Measurements from ENCODE around the gene LMOD1.
"Not testable (repeated sequence)": the region's sequence is repeated elsewhere in the genome, so short reads cannot be mapped to it uniquely, and the experiment has no call there.

The LMOD1 gene

DNA sequence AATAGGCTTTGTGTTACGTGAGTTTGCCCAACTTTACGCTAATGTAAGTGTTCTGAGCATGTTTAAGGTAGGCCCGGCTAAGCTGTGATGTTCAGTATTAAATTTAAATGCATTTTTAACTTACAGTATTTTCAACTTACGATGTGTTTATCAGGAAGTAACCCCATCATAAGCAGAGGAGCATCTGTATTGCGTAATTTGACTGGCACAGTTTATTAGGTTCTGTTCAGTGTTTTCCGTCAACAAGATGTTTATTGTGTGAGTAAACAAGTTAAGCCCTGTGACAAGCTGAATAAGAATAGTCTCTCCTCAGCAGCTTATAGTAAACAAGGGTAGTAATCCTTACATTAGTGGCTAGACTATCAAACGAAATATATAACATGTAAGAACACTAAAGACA, 84.9 kb downstream of the LMOD1 start:
- no peak overlapping the region for H3K14ac ChIP-seq (ENCODE audit: low read length in 2 of 2)
- no peak overlapping the region for H2BK15ac ChIP-seq (ENCODE audit: low read depth, poor library complexity, severe bottlenecking)
- no peak overlapping the region for H4K8ac ChIP-seq (ENCODE audit: low read length)
- H3K9ac ChIP-seq (ENCODE audit: low read length): no peak overlapping the region
- peak; percentile 72 for DNase-seq
- peaks cover 9% of the 10 kb centered on the region for H3K79me1 ChIP-seq (replicated peaks; ENCODE audit: low read length, poor library complexity, severe bottlenecking)
- no peak overlapping the region for H3K4me2 ChIP-seq (ENCODE audit: low read length, poor library complexity, severe bottlenecking)
- H3K4me1 ChIP-seq (ENCODE audit: control insufficient read depth, insufficient read depth, low read depth, low read length): no peaks in the 10 kb centered on the region
- H2BK5ac ChIP-seq (ENCODE audit: low read depth, low read length, poor library complexity, severe bottlenecking): no peak overlapping the region
- WGBS: 81% methylated on average over 2 of the region's 7 CpGs
- H3K18ac ChIP-seq (ENCODE audit: low read depth in 1 of 2, low read length in 2 of 2): no peak overlapping the region
- H2BK12ac ChIP-seq (ENCODE audit: low read length in 2 of 2): no peak overlapping the region
- no peak overlapping the region for H3K4me3 ChIP-seq (ENCODE audit: insufficient read depth in 1 of 2, low read depth in 1 of 2, low read length in 2 of 2)
- no peak overlapping the region for H4K91ac ChIP-seq (ENCODE audit: low read length)
- no peak overlapping the region for H2AK5ac ChIP-seq (ENCODE audit: low read length, severe bottlenecking)
- peaks cover 24 to 84% of the 10 kb centered on the region in 2 experiments for H3K36me3 ChIP-seq (ENCODE audit: control insufficient read depth in 1 of 2, insufficient read depth in 2 of 2, low read depth in 1 of 2, low read length in 2 of 2)
- H2BK120ac ChIP-seq (ENCODE audit: low read depth, low read length): no peak overlapping the region
- H3K27ac ChIP-seq (ENCODE audit: low read length, poor library complexity, severe bottlenecking): no peak overlapping the region
- H2AFZ ChIP-seq (ENCODE audit: low read depth, low read length): no peak overlapping the region
- no peak overlapping the region for H3K23ac ChIP-seq (ENCODE audit: low read length in 2 of 2)
- no peak overlapping the region for H3K4ac ChIP-seq (ENCODE audit: low read depth in 1 of 2, low read length in 2 of 2)
- no peaks in the 10 kb centered on the region for H3K9me3 ChIP-seq (ENCODE audit: control insufficient read depth, low read length)
- H3K27me3 ChIP-seq (ENCODE audit: control insufficient read depth in 1 of 2, insufficient read depth in 1 of 2, low read length in 2 of 2): no peaks in the 10 kb centered on the region

DNA sequence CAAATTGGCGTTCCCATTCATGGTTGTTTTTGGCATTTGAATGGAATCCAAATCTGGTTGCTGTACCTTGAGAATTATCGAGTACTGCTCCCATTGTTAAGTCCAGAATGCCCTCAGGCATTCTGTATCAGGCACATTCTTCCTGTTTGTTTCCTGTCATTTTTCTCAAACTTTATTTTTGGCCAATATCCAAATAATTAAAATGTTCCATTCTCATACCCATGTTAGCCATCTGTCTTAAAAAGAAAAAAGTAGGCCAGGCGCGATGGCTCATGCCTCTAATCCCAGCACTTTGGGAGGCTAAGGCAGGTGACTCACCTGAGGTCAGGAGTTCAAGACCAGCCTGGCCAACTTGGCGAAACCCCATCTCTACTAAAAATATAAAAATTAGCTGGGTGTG, 86.9 kb downstream of the LMOD1 start:
- Histone ChIP-seq H3K4me3 (ENCODE audit: insufficient read depth in 1 of 2, low read depth in 1 of 2, low read length in 2 of 2) (no peak overlapping the region), H2BK120ac (ENCODE audit: low read depth, low read length) (no peak overlapping the region), H3K18ac (ENCODE audit: low read depth in 1 of 2, low read length in 2 of 2) (no peak overlapping the region), H3K14ac (ENCODE audit: low read length in 2 of 2) (no peak overlapping the region), H3K27ac (ENCODE audit: low read length, poor library complexity, severe bottlenecking) (no peak overlapping the region), H3K27me3 (ENCODE audit: control insufficient read depth in 1 of 2, insufficient read depth in 1 of 2, low read length in 2 of 2) (no peaks in the 10 kb centered on the region), H2BK5ac (ENCODE audit: low read depth, low read length, poor library complexity, severe bottlenecking) (no peak overlapping the region), H3K4me2 (ENCODE audit: low read length, poor library complexity, severe bottlenecking) (no peak overlapping the region), H2BK15ac (ENCODE audit: low read depth, poor library complexity, severe bottlenecking) (no peak overlapping the region), H3K9me3 (ENCODE audit: control insufficient read depth, low read length) (no peaks in the 10 kb centered on the region), H2AK5ac (ENCODE audit: low read length, severe bottlenecking) (no peak overlapping the region), H3K9ac (ENCODE audit: low read length) (no peak overlapping the region), H4K91ac (ENCODE audit: low read length) (no peak overlapping the region), H3K79me1 (replicated peaks; ENCODE audit: low read length, poor library complexity, severe bottlenecking) (peaks cover 8% of the 10 kb centered on the region), H4K8ac (ENCODE audit: low read length) (no peak overlapping the region), H3K4me1 (ENCODE audit: control insufficient read depth, insufficient read depth, low read depth, low read length) (no peaks in the 10 kb centered on the region), H2AFZ (ENCODE audit: low read depth, low read length) (no peak overlapping the region), H3K4ac (ENCODE audit: low read depth in 1 of 2, low read length in 2 of 2) (no peak overlapping the region), H2BK12ac (ENCODE audit: low read length in 2 of 2) (no peak overlapping the region), H3K23ac (ENCODE audit: low read length in 2 of 2) (no peak overlapping the region), H3K36me3 (ENCODE audit: control insufficient read depth in 1 of 2, insufficient read depth in 2 of 2, low read depth in 1 of 2, low read length in 2 of 2) (peaks cover 28 to 87% of the 10 kb centered on the region in 2 experiments)
- 98% methylated on average over 4 of the region's 5 CpGs for WGBS
- no peak for DNase-seq

DNA sequence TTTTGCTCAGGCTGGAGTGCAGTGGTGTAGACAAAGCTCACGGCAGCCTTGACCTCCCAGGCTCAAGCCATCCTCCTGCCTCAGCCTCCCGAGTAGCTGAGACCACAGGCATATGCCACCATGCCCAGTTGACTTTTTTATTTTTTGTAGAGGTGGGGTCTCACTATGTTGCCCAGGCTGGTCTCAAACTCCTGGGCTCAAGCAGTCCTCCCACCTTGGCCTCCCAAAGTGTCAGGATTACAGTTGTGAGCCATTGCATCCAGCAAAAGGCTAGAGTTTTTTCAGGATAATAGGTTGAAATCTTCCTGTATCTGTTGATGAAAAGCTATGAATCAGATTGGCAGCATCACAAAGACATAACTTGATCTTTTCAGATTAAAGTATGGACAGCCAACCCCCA, 89.6 kb downstream of the LMOD1 start:
- not testable (repeated sequence) for H2AFZ ChIP-seq (ENCODE audit: low read depth, low read length); H2AK5ac ChIP-seq (ENCODE audit: low read length, severe bottlenecking); H2BK5ac ChIP-seq (ENCODE audit: low read depth, low read length, poor library complexity, severe bottlenecking); H4K91ac ChIP-seq (ENCODE audit: low read length); H3K27me3 ChIP-seq (ENCODE audit: control insufficient read depth in 1 of 2, insufficient read depth in 1 of 2, low read length in 2 of 2); H3K4me3 ChIP-seq (ENCODE audit: insufficient read depth in 1 of 2, low read depth in 1 of 2, low read length in 2 of 2); H3K4ac ChIP-seq (ENCODE audit: low read depth in 1 of 2, low read length in 2 of 2); H3K4me1 ChIP-seq (ENCODE audit: control insufficient read depth, insufficient read depth, low read depth, low read length); H2BK12ac ChIP-seq (ENCODE audit: low read length in 2 of 2); H2BK15ac ChIP-seq (ENCODE audit: low read depth, poor library complexity, severe bottlenecking); H3K27ac ChIP-seq (ENCODE audit: low read length, poor library complexity, severe bottlenecking); H3K18ac ChIP-seq (ENCODE audit: low read depth in 1 of 2, low read length in 2 of 2); H3K9ac ChIP-seq (ENCODE audit: low read length); H3K9me3 ChIP-seq (ENCODE audit: control insufficient read depth, low read length); H4K8ac ChIP-seq (ENCODE audit: low read length); H2BK120ac ChIP-seq (ENCODE audit: low read depth, low read length); H3K4me2 ChIP-seq (ENCODE audit: low read length, poor library complexity, severe bottlenecking); H3K14ac ChIP-seq (ENCODE audit: low read length in 2 of 2); H3K23ac ChIP-seq (ENCODE audit: low read length in 2 of 2); DNase-seq
- H3K36me3 ChIP-seq (ENCODE audit: control insufficient read depth in 1 of 2, insufficient read depth in 2 of 2, low read depth in 1 of 2, low read length in 2 of 2): peaks cover 27 to 97% of the 10 kb centered on the region in 2 experiments
- peaks cover 14% of the 10 kb centered on the region for H3K79me1 ChIP-seq (replicated peaks; ENCODE audit: low read length, poor library complexity, severe bottlenecking)
- WGBS: 100% methylated on average over 1 of the region's 2 CpGs

DNA sequence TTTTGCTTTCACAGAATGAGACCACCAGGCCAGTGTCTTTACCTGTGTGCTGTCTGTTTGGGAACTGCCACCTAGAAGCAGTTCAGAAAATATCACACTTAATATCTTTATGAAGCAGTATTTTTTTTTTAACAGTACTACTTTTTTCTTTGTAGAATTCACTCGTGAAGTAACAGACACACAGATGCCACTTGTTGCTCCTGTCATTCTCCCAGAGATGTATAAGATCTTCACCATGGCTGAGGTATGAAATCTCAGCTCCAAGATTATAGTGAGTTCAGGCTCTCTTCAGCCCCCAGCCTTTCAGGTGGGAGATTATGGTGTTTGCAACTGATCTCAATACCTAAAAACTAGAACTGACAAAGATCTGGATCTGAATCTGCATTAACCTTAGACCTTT, 94.4 kb downstream of the LMOD1 start:
- H2BK5ac ChIP-seq (ENCODE audit: low read depth, low read length, poor library complexity, severe bottlenecking): no peak overlapping the region
- no peak overlapping the region for H3K4me3 ChIP-seq (ENCODE audit: insufficient read depth in 1 of 2, low read depth in 1 of 2, low read length in 2 of 2)
- 100% methylated on average over 1 of the region's 1 CpG for WGBS
- H3K14ac ChIP-seq (ENCODE audit: low read length in 2 of 2): no peak overlapping the region
- H2AFZ ChIP-seq (ENCODE audit: low read depth, low read length): no peak overlapping the region
- H2BK120ac ChIP-seq (ENCODE audit: low read depth, low read length): no peak overlapping the region
- H2BK12ac ChIP-seq (ENCODE audit: low read length in 2 of 2): no peak overlapping the region
- no peak for DNase-seq
- H2AK5ac ChIP-seq (ENCODE audit: low read length, severe bottlenecking): no peak overlapping the region
- H3K4me1 ChIP-seq (ENCODE audit: control insufficient read depth, insufficient read depth, low read depth, low read length): peaks cover 1% of the 10 kb centered on the region
- H3K36me3 ChIP-seq (ENCODE audit: control insufficient read depth in 1 of 2, insufficient read depth in 2 of 2, low read depth in 1 of 2, low read length in 2 of 2): peaks cover 23 to 87% of the 10 kb centered on the region in 2 experiments
- H3K9me3 ChIP-seq (ENCODE audit: control insufficient read depth, low read length): no peaks in the 10 kb centered on the region
- H3K23ac ChIP-seq (ENCODE audit: low read length in 2 of 2): no peak overlapping the region
- no peak overlapping the region for H2BK15ac ChIP-seq (ENCODE audit: low read depth, poor library complexity, severe bottlenecking)
- no peak overlapping the region for H4K91ac ChIP-seq (ENCODE audit: low read length)
- H3K18ac ChIP-seq (ENCODE audit: low read depth in 1 of 2, low read length in 2 of 2): no peak overlapping the region
- H4K8ac ChIP-seq (ENCODE audit: low read length): no peak overlapping the region
- peaks cover 18% of the 10 kb centered on the region for H3K79me1 ChIP-seq (replicated peaks; ENCODE audit: low read length, poor library complexity, severe bottlenecking)
- H3K4ac ChIP-seq (ENCODE audit: low read depth in 1 of 2, low read length in 2 of 2): no peak overlapping the region
- no peak overlapping the region for H3K9ac ChIP-seq (ENCODE audit: low read length)
- no peaks in the 10 kb centered on the region for H3K27me3 ChIP-seq (ENCODE audit: control insufficient read depth in 1 of 2, insufficient read depth in 1 of 2, low read length in 2 of 2)
- H3K4me2 ChIP-seq (ENCODE audit: low read length, poor library complexity, severe bottlenecking): no peak overlapping the region
- H3K27ac ChIP-seq (ENCODE audit: low read length, poor library complexity, severe bottlenecking): no peak overlapping the region
